Right atrium auricular region (tissue), 2 donors: ENCODE measurements around the gene NTN3. TPM values are rescaled to one million over a fixed set of nuclear protein-coding genes. Genes with fewer than 3 reads are reported as not detected.

ENCODE experiments used
- DNase-seq: peaks from one replicate; pipeline ENCODE4 v3.0.0-alpha.2; 2019; ENCODE audit warnings: low spot score
- H3K27ac ChIP-seq, 2 donors: fragments of 200-600 bp; sonication (generic); 1 replicate in 1 of 2; 2 replicates in 1 of 2; pipeline ENCODE4 v1.5.1; 2016 to 2019
- H3K27me3 ChIP-seq, 2 donors: fragments of 200-600 bp; sonication (generic); one replicate each; pipeline versions ENCODE4 v1.5.1 to v1.6.0; 2017 to 2019
- H3K36me3 ChIP-seq: fragments of 200-600 bp; sonication (generic); one replicate; pipeline ENCODE4 v1.5.1; 2016
- H3K4me1 ChIP-seq, 2 donors: fragments of 200-600 bp; sonication (generic); one replicate each; pipeline versions ENCODE4 v1.5.1 to v1.6.0; 2017 to 2019
- H3K4me3 ChIP-seq, 2 donors: fragments of 200-600 bp; sonication (generic); 1 replicate in 1 of 2; 2 replicates in 1 of 2; pipeline ENCODE4 v1.5.1; 2017 to 2019; ENCODE audit warnings: mild to moderate bottlenecking in 1 of 2, moderate library complexity in 1 of 2
- H3K9me3 ChIP-seq, 2 donors: fragments of 200-600 bp; sonication (generic); one replicate each; pipeline ENCODE4 v1.5.1; 2019
- CTCF ChIP-seq, 2 donors: fragments of 200-600 bp; sonication (generic); IDR thresholded peaks; one replicate each; pipeline ENCODE4 v1.5.1; 2019; ENCODE audit warnings: antibody characterized with exemption in 2 of 2
- total RNA-seq, 2 donors: library from RNA; depleted of rRNA; stranded (reverse); fragments of >200 nt; gene quantifications; one replicate each; pipeline ENCODE4 v1.1.0, GENCODE V29; 2016

Gene NTN3
- total RNA-seq, 2 donors from 2014 or later, result 0.22 to 0.51 TPM

- no peaks in the 10 kb centered on the region for H3K27me3 ChIP-seq
- H3K4me1 ChIP-seq, result peaks cover 0 to 52% of the 10 kb centered on the region in 2 donors
- H3K9me3 ChIP-seq, result no peaks in the 10 kb centered on the region
- no peak overlapping the region for H3K4me3 ChIP-seq
- H3K36me3 ChIP-seq, result peaks cover 7% of the 10 kb centered on the region
- TF ChIP-seq CTCF (IDR thresholded peaks at IDR 0.05), result no peak
- no peak for DNase-seq
- H3K27ac ChIP-seq, result no peak overlapping the region
Observed at GRCh38 chr16:2499890-2500429, 28.9 kb downstream of the NTN3 start.

DNA sequence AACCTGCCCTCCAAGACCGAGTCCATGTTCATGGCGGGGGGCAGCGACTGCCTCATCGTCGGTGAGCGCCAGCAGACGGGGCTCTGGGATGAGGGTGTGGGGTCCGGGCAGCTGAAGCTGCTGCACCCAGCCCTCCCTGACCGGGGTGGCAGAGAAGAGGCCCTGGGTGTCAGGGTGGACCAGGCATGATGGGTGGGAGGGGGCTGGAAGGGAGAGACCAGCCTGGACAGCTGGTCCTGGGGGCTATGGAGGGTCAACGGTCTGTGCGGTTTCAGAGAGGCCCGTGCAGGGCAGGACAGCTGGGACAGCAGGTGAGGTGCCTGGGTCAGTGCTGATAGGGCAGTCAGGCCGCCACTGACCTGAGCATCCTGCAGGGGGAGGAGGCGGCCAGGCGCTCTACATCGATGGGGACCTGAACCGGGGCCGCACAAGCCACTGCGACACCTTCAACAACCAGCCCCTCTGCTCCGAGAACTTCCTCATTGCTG, 29.4 kb downstream of the NTN3 start:
- TF ChIP-seq CTCF (IDR thresholded peaks at IDR 0.05), result no peak
- Histone ChIP-seq H3K27ac (no peak overlapping the region), H3K27me3 (no peaks in the 10 kb centered on the region), H3K9me3 (no peaks in the 10 kb centered on the region), H3K4me3 (no peak overlapping the region), H3K36me3 (peaks cover 7% of the 10 kb centered on the region), H3K4me1 (peaks cover 0 to 54% of the 10 kb centered on the region in 2 donors)
- DNase-seq, result no peak

DNA sequence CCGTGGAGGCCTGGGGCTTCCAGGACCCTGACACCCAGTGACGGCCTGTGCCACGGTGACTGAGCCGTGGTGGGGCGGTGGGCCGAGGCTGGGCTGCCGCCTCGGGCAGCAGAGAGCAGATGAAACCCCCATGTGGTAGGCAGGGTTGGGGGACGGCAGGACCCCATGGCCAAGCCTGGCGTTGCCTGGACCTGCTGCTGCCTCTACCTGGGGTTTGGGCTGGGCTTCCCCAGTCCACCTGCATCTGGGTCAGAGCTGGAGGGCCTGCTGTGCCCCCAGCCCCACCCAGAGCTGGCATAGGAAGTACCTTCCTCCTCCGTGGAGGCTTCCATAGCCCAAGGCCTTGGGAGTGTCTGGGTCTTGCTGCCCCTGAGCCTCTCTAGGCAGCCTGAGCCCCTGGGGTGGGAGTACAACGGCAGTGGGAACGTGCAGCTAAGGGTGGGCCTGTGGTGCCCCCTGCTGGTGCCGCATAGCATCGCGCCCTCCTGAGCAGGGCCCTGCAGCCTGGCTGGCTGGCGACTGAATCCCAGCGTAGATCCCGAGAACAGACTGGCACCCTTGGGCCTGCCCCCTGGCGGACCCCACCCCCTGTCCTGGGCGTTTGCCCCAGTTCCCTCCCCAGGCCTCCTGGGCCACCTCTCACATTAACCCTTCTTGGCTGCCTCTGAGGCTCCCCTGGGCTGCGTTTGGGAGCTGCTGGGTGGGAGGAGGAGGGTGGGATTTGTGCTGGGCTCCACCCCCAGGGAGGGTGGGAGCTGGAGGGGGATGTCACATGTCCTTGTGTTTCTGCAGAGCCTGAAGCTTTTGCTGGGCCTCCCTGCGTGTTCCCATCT, 30.0 kb downstream of the NTN3 start:
- DNase-seq, result peak; percentile 85
- Histone ChIP-seq H3K27ac (peak overlapping the region; percentile 44 to 63), H3K27me3 (no peaks in the 10 kb centered on the region), H3K4me1 (peaks cover 0 to 59% of the 10 kb centered on the region in 2 donors), H3K9me3 (no peaks in the 10 kb centered on the region), H3K4me3 (peak overlapping the region in 1 of 2 donors; percentile 32), H3K36me3 (peaks cover 6% of the 10 kb centered on the region)
- TF ChIP-seq CTCF (IDR thresholded peaks at IDR 0.05), result peak; percentile 92 to 100

GRCh38 chr16:2501946-2502895, 31.1 kb downstream of the NTN3 start:
- no peak for TF ChIP-seq CTCF (IDR thresholded peaks at IDR 0.05)
- no peak for DNase-seq
- Histone ChIP-seq H3K27me3 (no peaks in the 10 kb centered on the region), H3K27ac (peak overlapping the region; percentile 11 to 63), H3K4me1 (peaks cover 0 to 54% of the 10 kb centered on the region in 2 donors), H3K4me3 (no peak overlapping the region), H3K9me3 (no peaks in the 10 kb centered on the region), H3K36me3 (no peaks in the 10 kb centered on the region)

- H3K27me3 ChIP-seq, result no peaks in the 10 kb centered on the region
- TF ChIP-seq CTCF (IDR thresholded peaks at IDR 0.05), result no peak
- H3K36me3 ChIP-seq, result no peaks in the 10 kb centered on the region
- DNase-seq, result no peak
- peaks cover 0 to 31% of the 10 kb centered on the region in 2 donors for H3K4me1 ChIP-seq
- H3K9me3 ChIP-seq, result no peaks in the 10 kb centered on the region
- no peak overlapping the region for H3K4me3 ChIP-seq
- peak overlapping the region; percentile 6 to 59 for H3K27ac ChIP-seq
Observed at GRCh38 chr16:2505695-2506094, 34.6 kb downstream of the NTN3 start.
